HepG2 (cell line): Measurements from ENCODE around the gene UBE2B. TPM values are rescaled to one million over a fixed set of nuclear protein-coding genes. Genes with fewer than 3 reads are reported as not detected.

ENCODE experiments used
- BCL6 ChIP-seq: IDR thresholded peaks from 2 replicates; pipeline ENCODE4 v1.6.1; 2016; ENCODE audit warnings: missing genetic modification reagents, missing compliant biosample characterization
- CBX2 ChIP-seq, 2 experiments: fragments of 200-600 bp in 1 of 2; sonication (generic); formaldehyde crosslinking in 1 of 2; IDR thresholded peaks; 2 replicates each; pipeline versions ENCODE4 v1.7.0 to v1.8.1; 2018 to 2022; ENCODE audit warnings: low read depth in 2 of 2, low read length in 1 of 2, mild to moderate bottlenecking in 1 of 2, missing genetic modification reagents in 1 of 2
- CC2D1A ChIP-seq: sonication (generic); formaldehyde crosslinking; IDR thresholded peaks from 2 replicates; pipeline ENCODE4 v1.8.1; 2023; ENCODE audit warnings: mild to moderate bottlenecking, missing genetic modification reagents
- DMAP1 ChIP-seq: IDR thresholded peaks from 2 replicates; pipeline ENCODE4 v1.6.1; 2016
- ELF4 ChIP-seq: sonication (generic); formaldehyde crosslinking; IDR thresholded peaks from 2 replicates; pipeline ENCODE4 v1.5.0; 2020; ENCODE audit warnings: missing genetic modification reagents, mild to moderate bottlenecking, moderate library complexity, borderline replicate concordance
- FOXM1 ChIP-seq: sonication (generic); formaldehyde crosslinking; IDR thresholded peaks from 2 replicates; pipeline ENCODE4 v1.5.0; 2020; ENCODE audit warnings: missing genetic modification reagents
- NPAS2 ChIP-seq: sonication (generic); formaldehyde crosslinking; IDR thresholded peaks from 2 replicates; pipeline ENCODE4 v1.8.0; 2022; ENCODE audit warnings: mild to moderate bottlenecking, missing genetic modification reagents, borderline replicate concordance
- SIX1 ChIP-seq: sonication (generic); formaldehyde crosslinking; IDR thresholded peaks from 2 replicates; pipeline ENCODE4 v1.4.0; 2020; ENCODE audit warnings: missing genetic modification reagents, borderline replicate concordance
- SSRP1 ChIP-seq: IDR thresholded peaks from 2 replicates; pipeline ENCODE4 v1.6.1; 2016; ENCODE audit warnings: control low read depth
- ZBTB39 ChIP-seq: sonication (generic); formaldehyde crosslinking; IDR thresholded peaks from 2 replicates; pipeline ENCODE4 v1.5.0; 2020; ENCODE audit warnings: missing genetic modification reagents
- ZMYM4 ChIP-seq: sonication (generic); formaldehyde crosslinking; IDR thresholded peaks from 2 replicates; pipeline ENCODE4 v1.8.1; 2023; ENCODE audit warnings: mild to moderate bottlenecking, missing genetic modification reagents
- ZNF557 ChIP-seq: sonication (generic); formaldehyde crosslinking; IDR thresholded peaks from 2 replicates; pipeline ENCODE4 v1.4.0; 2020; ENCODE audit warnings: missing genetic modification reagents
- ZNF777 ChIP-seq: sonication (generic); formaldehyde crosslinking; IDR thresholded peaks from 2 replicates; pipeline ENCODE4 v1.4.0; 2020; ENCODE audit warnings: missing genetic modification reagents
- polyA plus RNA-seq, 8 experiments: library from polyadenylated mRNA; depleted of rRNA in 3 of 8; stranded (reverse) in 7 of 8; unstranded in 1 of 8; fragments of >200 nt; fragmentation: Illumina TruSeq in 4 of 8; extraction: Trizol in 4 of 8; gene quantifications; 2 replicates each; pipeline versions ENCODE4 v1.2.1 to v1.2.3, GENCODE V29; 2011 to 2016; ENCODE audit warnings: low read depth in 4 of 8, missing spikeins in 1 of 8, mixed read lengths in 1 of 8; ENCODE audit not compliant: insufficient read depth in 1 of 8
- total RNA-seq, 5 experiments: library from RNA; depleted of rRNA; stranded (reverse); fragments of >200 nt; fragmentation: Illumina TruSeq; extraction: Trizol; gene quantifications; 2 replicates each; pipeline ENCODE4 v1.2.3, GENCODE V29; 2016; ENCODE audit warnings: low read depth in 1 of 5
- TF ChIP-seq, protein P1 (sequence below): sonication (generic); formaldehyde crosslinking; IDR thresholded peaks from 2 replicates; pipeline ENCODE4 v1.8.0; 2022; ENCODE audit warnings: missing genetic modification reagents, mild to moderate bottlenecking, moderate library complexity, borderline replicate concordance
- TF ChIP-seq, protein P2 (sequence below): sonication (generic); formaldehyde crosslinking; IDR thresholded peaks from 2 replicates; pipeline ENCODE4 v1.5.1; 2020; ENCODE audit warnings: missing genetic modification reagents, mild to moderate bottlenecking, borderline replicate concordance
- TF ChIP-seq, protein P3 (sequence below): sonication (generic); formaldehyde crosslinking; IDR thresholded peaks from 2 replicates; pipeline ENCODE4 v1.4.0; 2020; ENCODE audit warnings: missing genetic modification reagents, borderline replicate concordance
- TF ChIP-seq, protein P4 (sequence below): IDR thresholded peaks from 2 replicates; pipeline ENCODE4 v1.6.1; 2018; ENCODE audit warnings: missing genetic modification reagents

Gene UBE2B
- total and polyA plus RNA-seq, 2 of the 13 experiments (the other 11 are each of a cell fraction or from before 2014, with no cell fraction given) = 25.2 to 56.0 TPM

DNA sequence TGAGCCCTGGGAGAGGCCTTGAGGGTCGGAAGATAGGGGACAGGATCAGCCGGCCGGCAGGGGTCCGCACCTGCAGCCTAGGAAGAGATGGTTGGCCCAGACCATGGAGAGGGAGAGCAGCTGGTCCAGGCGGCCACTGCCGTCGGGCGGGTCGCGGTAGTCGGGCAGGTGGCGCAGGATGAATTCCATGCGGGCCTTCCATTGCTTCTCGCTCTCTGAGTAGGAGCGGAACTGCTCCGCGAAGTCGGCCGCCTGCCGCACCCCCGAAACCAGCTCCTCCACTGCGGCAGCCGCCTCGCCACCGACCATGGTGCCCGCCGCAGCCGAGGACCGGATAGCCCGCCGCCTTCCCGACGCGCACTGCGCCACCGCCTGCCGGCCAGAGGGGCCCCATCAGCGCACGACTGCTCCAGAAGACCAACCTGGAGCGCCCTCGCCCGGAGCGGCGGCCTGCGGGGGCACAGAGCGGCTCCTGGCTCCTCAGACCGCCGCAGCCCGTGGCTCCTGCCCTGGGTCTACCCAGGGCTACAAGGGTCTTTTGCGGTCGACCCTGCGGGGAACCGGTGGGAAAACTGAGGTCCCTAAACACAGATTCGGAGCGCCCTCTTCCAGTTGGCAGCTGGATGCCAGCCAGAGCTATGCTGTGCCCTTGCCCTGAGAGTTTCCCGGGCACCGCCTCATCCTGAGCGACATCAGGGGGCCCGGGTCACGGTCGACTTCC lies 40.3 kb downstream of the UBE2B start, which contains the start of gene CDKN2AIPNL (continued):
- TF ChIP-seq, protein P1, sequence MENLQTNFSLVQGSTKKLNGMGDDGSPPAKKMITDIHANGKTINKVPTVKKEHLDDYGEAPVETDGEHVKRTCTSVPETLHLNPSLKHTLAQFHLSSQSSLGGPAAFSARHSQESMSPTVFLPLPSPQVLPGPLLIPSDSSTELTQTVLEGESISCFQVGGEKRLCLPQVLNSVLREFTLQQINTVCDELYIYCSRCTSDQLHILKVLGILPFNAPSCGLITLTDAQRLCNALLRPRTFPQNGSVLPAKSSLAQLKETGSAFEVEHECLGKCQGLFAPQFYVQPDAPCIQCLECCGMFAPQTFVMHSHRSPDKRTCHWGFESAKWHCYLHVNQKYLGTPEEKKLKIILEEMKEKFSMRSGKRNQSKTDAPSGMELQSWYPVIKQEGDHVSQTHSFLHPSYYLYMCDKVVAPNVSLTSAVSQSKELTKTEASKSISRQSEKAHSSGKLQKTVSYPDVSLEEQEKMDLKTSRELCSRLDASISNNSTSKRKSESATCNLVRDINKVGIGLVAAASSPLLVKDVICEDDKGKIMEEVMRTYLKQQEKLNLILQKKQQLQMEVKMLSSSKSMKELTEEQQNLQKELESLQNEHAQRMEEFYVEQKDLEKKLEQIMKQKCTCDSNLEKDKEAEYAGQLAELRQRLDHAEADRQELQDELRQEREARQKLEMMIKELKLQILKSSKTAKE = peak; percentile 59; the same call in 1 of the 2 replicates
- TF ChIP-seq ELF4 (CRISPR knock-in tag) (peak; percentile 82; the same call in 1 of the 2 replicates), SSRP1 (CRISPR knock-in tag) (no peak; the same call in 1 of the 2 replicates), ZNF777 (CRISPR knock-in tag) (peak; percentile 97), SIX1 (CRISPR knock-in tag) (0 out of 2 replicates have a peak, but pooled peaks have one; percentile 24), CBX2 (IDR thresholded peaks at IDR 0.05; ENCODE audit: low read depth, low read length) (no peak), CBX2 (CRISPR knock-in tag; IDR thresholded peaks at IDR 0.05; ENCODE audit: low read depth) (0 out of 2 replicates have a peak, but pooled peaks have one; percentile 53), DMAP1 (CRISPR knock-in tag) (peak; percentile 92), ZMYM4 (CRISPR knock-in tag) (peak; percentile 98), NPAS2 (CRISPR knock-in tag) (no peak), ZNF557 (CRISPR knock-in tag) (0 out of 2 replicates have a peak, but pooled peaks have one; percentile 45), BCL6 (peak; percentile 75), FOXM1 (CRISPR knock-in tag) (no peak), ZBTB39 (CRISPR knock-in tag) (no peak; the same call in 1 of the 2 replicates), CC2D1A (CRISPR knock-in tag) (0 out of 2 replicates have a peak, but pooled peaks have one; percentile 65)
- TF ChIP-seq, protein P2, sequence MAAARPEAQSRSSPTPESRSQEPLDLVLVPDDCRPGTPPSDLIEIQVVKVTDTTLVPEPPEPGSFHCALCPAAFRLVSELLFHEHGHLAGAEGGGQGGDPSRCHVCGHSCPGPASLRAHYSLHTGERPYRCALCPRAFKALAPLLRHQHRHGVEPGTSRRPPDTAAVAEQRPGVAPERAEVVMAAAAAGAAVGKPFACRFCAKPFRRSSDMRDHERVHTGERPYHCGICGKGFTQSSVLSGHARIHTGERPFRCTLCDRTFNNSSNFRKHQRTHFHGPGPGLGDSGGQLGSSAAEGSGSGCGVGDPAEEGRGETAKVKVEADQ (CRISPR knock-in tag) = peak; percentile 91; the same call in 1 of the 2 replicates
- TF ChIP-seq, protein P3, sequence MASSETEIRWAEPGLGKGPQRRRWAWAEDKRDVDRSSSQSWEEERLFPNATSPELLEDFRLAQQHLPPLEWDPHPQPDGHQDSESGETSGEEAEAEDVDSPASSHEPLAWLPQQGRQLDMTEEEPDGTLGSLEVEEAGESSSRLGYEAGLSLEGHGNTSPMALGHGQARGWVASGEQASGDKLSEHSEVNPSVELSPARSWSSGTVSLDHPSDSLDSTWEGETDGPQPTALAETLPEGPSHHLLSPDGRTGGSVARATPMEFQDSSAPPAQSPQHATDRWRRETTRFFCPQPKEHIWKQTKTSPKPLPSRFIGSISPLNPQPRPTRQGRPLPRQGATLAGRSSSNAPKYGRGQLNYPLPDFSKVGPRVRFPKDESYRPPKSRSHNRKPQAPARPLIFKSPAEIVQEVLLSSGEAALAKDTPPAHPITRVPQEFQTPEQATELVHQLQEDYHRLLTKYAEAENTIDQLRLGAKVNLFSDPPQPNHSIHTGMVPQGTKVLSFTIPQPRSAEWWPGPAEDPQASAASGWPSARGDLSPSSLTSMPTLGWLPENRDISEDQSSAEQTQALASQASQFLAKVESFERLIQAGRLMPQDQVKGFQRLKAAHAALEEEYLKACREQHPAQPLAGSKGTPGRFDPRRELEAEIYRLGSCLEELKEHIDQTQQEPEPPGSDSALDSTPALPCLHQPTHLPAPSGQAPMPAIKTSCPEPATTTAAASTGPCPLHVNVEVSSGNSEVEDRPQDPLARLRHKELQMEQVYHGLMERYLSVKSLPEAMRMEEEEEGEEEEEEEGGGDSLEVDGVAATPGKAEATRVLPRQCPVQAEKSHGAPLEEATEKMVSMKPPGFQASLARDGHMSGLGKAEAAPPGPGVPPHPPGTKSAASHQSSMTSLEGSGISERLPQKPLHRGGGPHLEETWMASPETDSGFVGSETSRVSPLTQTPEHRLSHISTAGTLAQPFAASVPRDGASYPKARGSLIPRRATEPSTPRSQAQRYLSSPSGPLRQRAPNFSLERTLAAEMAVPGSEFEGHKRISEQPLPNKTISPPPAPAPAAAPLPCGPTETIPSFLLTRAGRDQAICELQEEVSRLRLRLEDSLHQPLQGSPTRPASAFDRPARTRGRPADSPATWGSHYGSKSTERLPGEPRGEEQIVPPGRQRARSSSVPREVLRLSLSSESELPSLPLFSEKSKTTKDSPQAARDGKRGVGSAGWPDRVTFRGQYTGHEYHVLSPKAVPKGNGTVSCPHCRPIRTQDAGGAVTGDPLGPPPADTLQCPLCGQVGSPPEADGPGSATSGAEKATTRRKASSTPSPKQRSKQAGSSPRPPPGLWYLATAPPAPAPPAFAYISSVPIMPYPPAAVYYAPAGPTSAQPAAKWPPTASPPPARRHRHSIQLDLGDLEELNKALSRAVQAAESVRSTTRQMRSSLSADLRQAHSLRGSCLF (CRISPR knock-in tag) = no peak
- TF ChIP-seq, protein P4, sequence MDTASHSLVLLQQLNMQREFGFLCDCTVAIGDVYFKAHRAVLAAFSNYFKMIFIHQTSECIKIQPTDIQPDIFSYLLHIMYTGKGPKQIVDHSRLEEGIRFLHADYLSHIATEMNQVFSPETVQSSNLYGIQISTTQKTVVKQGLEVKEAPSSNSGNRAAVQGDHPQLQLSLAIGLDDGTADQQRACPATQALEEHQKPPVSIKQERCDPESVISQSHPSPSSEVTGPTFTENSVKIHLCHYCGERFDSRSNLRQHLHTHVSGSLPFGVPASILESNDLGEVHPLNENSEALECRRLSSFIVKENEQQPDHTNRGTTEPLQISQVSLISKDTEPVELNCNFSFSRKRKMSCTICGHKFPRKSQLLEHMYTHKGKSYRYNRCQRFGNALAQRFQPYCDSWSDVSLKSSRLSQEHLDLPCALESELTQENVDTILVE (CRISPR knock-in tag) = peak; percentile 90; the same call in 1 of the 2 replicates
